ENCODE data around the gene PCDHB12.
"Not testable (repeated sequence)": the region's sequence is repeated elsewhere in the genome, so short reads cannot be mapped to it uniquely, and the experiment has no call there.

The PCDHB12 gene

GRCh38 chr5:141208478-141208877 lies at the start of gene PCDHB12:
Gene PCDHB12, plus strand, starts transcription at chr5:141208719. Its CDS starts 189 bp downstream, at chr5:141208908.
- no peak for DNase-seq

GRCh38 chr5:141172381-141173204 lies 35.9 kb upstream of the PCDHB12 start, which contains the start of gene PCDHB7:
Gene PCDHB7, plus strand, starts transcription at chr5:141172644. Its CDS starts 192 bp downstream, at chr5:141172836.
- DNase-seq = no peak

- DNase-seq = not testable (repeated sequence)
Observed at GRCh38 chr5:141174291-141175104, 34.0 kb upstream of the PCDHB12 start.

GRCh38 chr5:141175933-141176332 lies 32.6 kb upstream of the PCDHB12 start:
- DNase-seq = no peak

GRCh38 chr5:141177577-141178191 lies 30.8 kb upstream of the PCDHB12 start, which contains the start of gene PCDHB8:
Gene PCDHB8, plus strand, starts transcription at chr5:141177790. Its CDS starts 245 bp downstream, at chr5:141178035.
- not testable (repeated sequence) for DNase-seq

GRCh38 chr5:141179371-141179770 lies 29.1 kb upstream of the PCDHB12 start:
- not testable (repeated sequence) for DNase-seq

- DNase-seq = not testable (repeated sequence)
Observed at GRCh38 chr5:141179876-141180275, 28.6 kb upstream of the PCDHB12 start.

- DNase-seq = no peak
Observed at GRCh38 chr5:141180313-141180712, 28.2 kb upstream of the PCDHB12 start.

- peak; percentile 9 for DNase-seq
Observed at GRCh38 chr5:141182248-141182647, 26.3 kb upstream of the PCDHB12 start, which contains the start of gene PCDHB16. Gene PCDHB16, plus strand, starts transcription at chr5:141182387. Its CDS starts 173 bp downstream, at chr5:141182560.

- DNase-seq = not testable (repeated sequence)
Observed at GRCh38 chr5:141184117-141184855, 24.2 kb upstream of the PCDHB12 start.

- peak; percentile 71 for DNase-seq
Observed at GRCh38 chr5:141186897-141187512, 21.5 kb upstream of the PCDHB12 start, which contains the start of gene PCDHB9. Gene PCDHB9, plus strand, starts transcription at chr5:141187161. Its CDS starts 158 bp downstream, at chr5:141187319.

- DNase-seq = not testable (repeated sequence)
Observed at GRCh38 chr5:141188682-141189081, 19.8 kb upstream of the PCDHB12 start.

GRCh38 chr5:141189131-141189530 lies 19.4 kb upstream of the PCDHB12 start:
- not testable (repeated sequence) for DNase-seq

GRCh38 chr5:141192110-141192725 lies 16.3 kb upstream of the PCDHB12 start, which contains the start of gene PCDHB10:
Gene PCDHB10, plus strand, starts transcription at chr5:141192353. Its CDS starts 200 bp downstream, at chr5:141192553.
- DNase-seq = no peak

GRCh38 chr5:141194332-141194731 lies 14.2 kb upstream of the PCDHB12 start:
- not testable (repeated sequence) for DNase-seq

GRCh38 chr5:141196363-141196762 lies 12.2 kb upstream of the PCDHB12 start:
- no peak for DNase-seq

- DNase-seq = no peak
Observed at GRCh38 chr5:141199359-141200235, 8.9 kb upstream of the PCDHB12 start, which contains the start of gene PCDHB11. Gene PCDHB11, plus strand, starts transcription at chr5:141199627. Its CDS starts 148 bp downstream, at chr5:141199775.

GRCh38 chr5:141201126-141201525 lies 7.4 kb upstream of the PCDHB12 start:
- DNase-seq = not testable (repeated sequence)

GRCh38 chr5:141201646-141202045 lies 6.9 kb upstream of the PCDHB12 start:
- DNase-seq = not testable (repeated sequence)

- DNase-seq = not testable (repeated sequence)
Observed at GRCh38 chr5:141210281-141210680, 1.8 kb downstream of the PCDHB12 start.
